Measurements from ENCODE around the gene CD28. TPM values are rescaled to one million over a fixed set of nuclear protein-coding genes. Genes with fewer than 3 reads are reported as not detected.

The CD28 gene
- total RNA-seq, 1 donor from 2014 or later, result 0.77 TPM

- H3K27me3 ChIP-seq (ENCODE audit: low read depth), result no peaks in the 10 kb centered on the region
- no peak for TF ChIP-seq CTCF (IDR thresholded peaks at IDR 0.05; ENCODE audit: borderline replicate concordance)
- H3K4me3 ChIP-seq, result no peak overlapping the region
- H3K36me3 ChIP-seq, result no peaks in the 10 kb centered on the region
- no peak overlapping the region for H3K27ac ChIP-seq (replicated peaks)
- H3K4me1 ChIP-seq, result no peaks in the 10 kb centered on the region
- intact Hi-C loops (cut with micrococcal nuclease), result no loop called here
- no peaks in the 10 kb centered on the region for H3K9me3 ChIP-seq (replicated peaks)
- no peak for DNase-seq
Measured at GRCh38 chr2:203720915-203721672, 14.7 kb downstream of the CD28 start.

- no peak for DNase-seq
- TF ChIP-seq CTCF (IDR thresholded peaks at IDR 0.05; ENCODE audit: borderline replicate concordance), result no peak
- H3K4me1 ChIP-seq, result no peaks in the 10 kb centered on the region
- H3K36me3 ChIP-seq, result no peaks in the 10 kb centered on the region
- intact Hi-C loops (cut with micrococcal nuclease), result no loop called here
- no peak overlapping the region for H3K27ac ChIP-seq (replicated peaks)
- no peaks in the 10 kb centered on the region for H3K27me3 ChIP-seq (ENCODE audit: low read depth)
- no peaks in the 10 kb centered on the region for H3K9me3 ChIP-seq (replicated peaks)
- no peak overlapping the region for H3K4me3 ChIP-seq
Measured at GRCh38 chr2:203721781-203722300, 15.4 kb downstream of the CD28 start.

GRCh38 chr2:203722411-203722810 lies 16.0 kb downstream of the CD28 start:
- H3K4me1 ChIP-seq, result no peaks in the 10 kb centered on the region
- intact Hi-C loops (cut with micrococcal nuclease), result no loop called here
- H3K9me3 ChIP-seq (replicated peaks), result no peaks in the 10 kb centered on the region
- H3K27ac ChIP-seq (replicated peaks), result no peak overlapping the region
- H3K27me3 ChIP-seq (ENCODE audit: low read depth), result no peaks in the 10 kb centered on the region
- no peak for DNase-seq
- no peak for TF ChIP-seq CTCF (IDR thresholded peaks at IDR 0.05; ENCODE audit: borderline replicate concordance)
- no peaks in the 10 kb centered on the region for H3K36me3 ChIP-seq
- no peak overlapping the region for H3K4me3 ChIP-seq

GRCh38 chr2:203728321-203728720 lies 21.9 kb downstream of the CD28 start:
- H3K36me3 ChIP-seq, result no peaks in the 10 kb centered on the region
- H3K4me1 ChIP-seq, result peaks cover 3% of the 10 kb centered on the region
- no peaks in the 10 kb centered on the region for H3K27me3 ChIP-seq (ENCODE audit: low read depth)
- no peak overlapping the region for H3K27ac ChIP-seq (replicated peaks)
- H3K4me3 ChIP-seq, result no peak overlapping the region
- intact Hi-C loops (cut with micrococcal nuclease), result no loop called here
- no peaks in the 10 kb centered on the region for H3K9me3 ChIP-seq (replicated peaks)
- TF ChIP-seq CTCF (IDR thresholded peaks at IDR 0.05; ENCODE audit: borderline replicate concordance), result no peak
- no peak for DNase-seq

- DNase-seq, result no peak
- Histone ChIP-seq H3K4me1 (peaks cover 3% of the 10 kb centered on the region), H3K27ac (replicated peaks) (no peak overlapping the region), H3K4me3 (no peak overlapping the region), H3K36me3 (no peaks in the 10 kb centered on the region), H3K9me3 (replicated peaks) (no peaks in the 10 kb centered on the region), H3K27me3 (ENCODE audit: low read depth) (no peaks in the 10 kb centered on the region)
- no peak for TF ChIP-seq CTCF (IDR thresholded peaks at IDR 0.05; ENCODE audit: borderline replicate concordance)
- intact Hi-C loops (cut with micrococcal nuclease), result no loop called here
Measured at GRCh38 chr2:203730076-203730729, 23.8 kb downstream of the CD28 start.
